A549 (cell line): ENCODE measurements around the gene DSC1.

Source experiments
- BHLHE40 ChIP-seq: IDR thresholded peaks from 2 replicates; pipeline ENCODE4 v1.6.1; 2012; ENCODE audit warnings: low read depth, low read length, inconsistent platforms
- CBX2 ChIP-seq: fragments of 200-600 bp; sonication (generic); IDR thresholded peaks from 2 replicates; pipeline ENCODE4 v1.6.1; 2016; ENCODE audit warnings: low read depth, mild to moderate bottlenecking, borderline replicate concordance
- CHD2 ChIP-seq: fragments of 150-350 bp; IDR thresholded peaks from 2 replicates; pipeline ENCODE4 v1.6.1; 2014; ENCODE audit warnings: low read length; ENCODE audit not compliant: partially characterized antibody
- CTCF ChIP-seq: fragments of >200 bp; sonication (Bioruptor Twin); formaldehyde crosslinking; IDR thresholded peaks from 3 replicates; pipeline ENCODE4 v1.5.1; 2016
- EP300 ChIP-seq, 2 experiments: fragments of >200 bp; sonication (Bioruptor Twin); formaldehyde crosslinking; IDR thresholded peaks; 2 replicates in 1 of 2; 3 replicates in 1 of 2; pipeline ENCODE4 v1.6.1; 2016 to 2017
- JUNB ChIP-seq: fragments of >200 bp; sonication (Bioruptor Twin); formaldehyde crosslinking; IDR thresholded peaks from 2 replicates; pipeline ENCODE4 v1.6.1; 2016
- KDM1A ChIP-seq: fragments of 200-600 bp; sonication (generic); IDR thresholded peaks from 2 replicates; pipeline ENCODE4 v1.6.1; 2016; ENCODE audit warnings: low read depth, mild to moderate bottlenecking
- MAFK ChIP-seq: fragments of 450-650 bp; IDR thresholded peaks from 2 replicates; pipeline ENCODE4 v1.6.1; 2014; ENCODE audit not compliant: partially characterized antibody
- MAZ ChIP-seq: fragments of 150-350 bp; IDR thresholded peaks from 2 replicates; pipeline ENCODE4 v1.6.1; 2014; ENCODE audit warnings: antibody characterized with exemption, low read depth, low read length, borderline replicate concordance
- NFE2L2 ChIP-seq: fragments of 150-350 bp; conservative IDR thresholded peaks from 2 replicates; pipeline ENCODE4 v1.6.1; 2014; ENCODE audit warnings: low read length
- PHF8 ChIP-seq: fragments of 200-600 bp; sonication (generic); IDR thresholded peaks from 2 replicates; pipeline ENCODE4 v1.6.1; 2016; ENCODE audit warnings: low read depth, mild to moderate bottlenecking, antibody characterized with exemption, moderate library complexity, borderline replicate concordance
- POLR2A ChIP-seq: IDR thresholded peaks from 2 replicates; pipeline ENCODE4 v1.6.1; 2012; ENCODE audit warnings: mild to moderate bottlenecking, low read length
- RARB ChIP-seq: fragments of 250-450 bp; sonication (Bioruptor Pico); IDR thresholded peaks from 2 replicates; pipeline ENCODE4 v1.8.0; 2021; ENCODE audit warnings: mild to moderate bottlenecking, moderate library complexity
- REST ChIP-seq: fragments of 200-600 bp; sonication (generic); IDR thresholded peaks from 2 replicates; pipeline ENCODE4 v1.6.1; 2016; ENCODE audit warnings: antibody characterized with exemption, mild to moderate bottlenecking, moderate library complexity

- no peak for TF ChIP-seq CTCF
- TF ChIP-seq BHLHE40 = no peak
- no peak for TF ChIP-seq CHD2
- TF ChIP-seq EP300 (IDR thresholded peaks at IDR 0.05) = no peak
- no peak for TF ChIP-seq NFE2L2
- no peak for TF ChIP-seq POLR2A
- TF ChIP-seq MAFK = no peak
- TF ChIP-seq MAZ = no peak
- no peak for TF ChIP-seq REST
- TF ChIP-seq KDM1A = no peak
- no peak for TF ChIP-seq CBX2
- TF ChIP-seq RARB (CRISPR knock-in tag) = no peak
- TF ChIP-seq PHF8 = no peak
- TF ChIP-seq JUNB = no peak
Observed at GRCh38 chr18:31112804-31113203, 49.9 kb downstream of the DSC1 start.
